ENCODE results near the gene NFASC.

The NFASC gene

DNA sequence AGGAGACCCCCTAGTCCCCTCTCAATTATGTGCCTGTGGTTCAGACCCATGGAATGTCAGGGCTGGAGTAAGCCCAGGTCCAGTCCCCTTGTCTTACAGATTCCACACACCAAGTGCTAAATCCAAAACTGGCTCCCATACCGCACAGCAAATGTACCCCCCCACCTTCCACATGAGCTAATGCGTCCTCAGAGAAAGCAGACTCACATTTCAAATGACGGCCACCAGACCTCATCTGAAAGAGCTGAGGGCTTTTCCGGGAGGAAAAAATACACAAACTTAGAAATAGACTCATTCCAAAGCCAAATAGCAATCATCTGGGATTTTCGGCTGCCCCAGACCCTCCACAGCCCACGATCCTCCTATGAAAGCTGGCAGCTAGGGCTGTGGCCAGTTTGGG is 159.6 kb downstream of the NFASC start:
- TF ChIP-seq TCF12 (IDR thresholded peaks at IDR 0.05; ENCODE audit: low read depth) (no peak), USF1 (IDR thresholded peaks at IDR 0.05) (no peak), CEBPB (IDR thresholded peaks at IDR 0.05) (no peak), YY1 (IDR thresholded peaks at IDR 0.05; ENCODE audit: low read depth) (no peak), EP300 (IDR thresholded peaks at IDR 0.05; ENCODE audit: borderline replicate concordance) (no peak), MAX (IDR thresholded peaks at IDR 0.05) (no peak), EGR1 (IDR thresholded peaks at IDR 0.05) (no peak)

- TF ChIP-seq ZBTB7A (IDR thresholded peaks at IDR 0.05; ENCODE audit: low read depth) (no peak), CREB1 (IDR thresholded peaks at IDR 0.05; ENCODE audit: low read depth) (no peak), REST (IDR thresholded peaks at IDR 0.05; ENCODE audit: low read depth) (no peak), RAD21 (IDR thresholded peaks at IDR 0.05; ENCODE audit: low read depth) (no peak), USF1 (IDR thresholded peaks at IDR 0.05) (no peak), NFIC (IDR thresholded peaks at IDR 0.05) (no peak), EGR1 (IDR thresholded peaks at IDR 0.05) (no peak), MAX (IDR thresholded peaks at IDR 0.05) (no peak), TCF12 (IDR thresholded peaks at IDR 0.05; ENCODE audit: low read depth) (no peak), YY1 (IDR thresholded peaks at IDR 0.05; ENCODE audit: low read depth) (no peak)
Measured at GRCh38 chr1:205030896-205031295, 160.2 kb downstream of the NFASC start.

DNA sequence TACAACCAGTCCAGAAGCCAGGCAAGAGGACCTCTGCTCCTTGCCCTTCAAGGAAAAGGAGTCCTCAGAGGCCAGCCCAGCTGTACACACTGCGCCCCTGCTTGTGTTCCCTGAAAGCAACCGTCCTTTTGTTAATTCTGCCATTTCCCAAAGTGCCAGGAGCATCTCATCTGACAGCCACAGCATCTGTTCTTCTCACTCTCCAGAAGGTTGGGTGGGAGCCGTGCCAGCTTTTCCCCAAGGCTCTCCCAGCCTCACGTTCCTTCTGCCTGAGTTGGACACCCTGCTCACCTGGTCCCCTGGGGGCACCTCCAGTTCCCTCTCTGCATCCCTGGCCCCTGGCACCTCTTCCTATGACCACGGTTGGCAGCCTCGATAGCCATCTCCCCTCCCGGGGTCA is 161.8 kb downstream of the NFASC start:
- TF ChIP-seq YY1 (IDR thresholded peaks at IDR 0.05; ENCODE audit: low read depth), result no peak
- no peak for TF ChIP-seq FOXM1 (IDR thresholded peaks at IDR 0.05; ENCODE audit: borderline replicate concordance, low read depth)
- no peak for TF ChIP-seq USF1 (IDR thresholded peaks at IDR 0.05)
- no peak for TF ChIP-seq NFIC (IDR thresholded peaks at IDR 0.05)
- TF ChIP-seq EP300 (IDR thresholded peaks at IDR 0.05; ENCODE audit: borderline replicate concordance), result no peak
- TF ChIP-seq EGR1 (IDR thresholded peaks at IDR 0.05), result no peak
- no peak for TF ChIP-seq RAD21 (IDR thresholded peaks at IDR 0.05; ENCODE audit: low read depth)
- TF ChIP-seq TEAD4 (IDR thresholded peaks at IDR 0.05), result no peak
- no peak for TF ChIP-seq REST (IDR thresholded peaks at IDR 0.05; ENCODE audit: low read depth)
- TF ChIP-seq MAX (IDR thresholded peaks at IDR 0.05), result no peak
- TF ChIP-seq CEBPB (IDR thresholded peaks at IDR 0.05), result no peak
- TF ChIP-seq TAF1 (IDR thresholded peaks at IDR 0.05; ENCODE audit: low read depth), result no peak

DNA sequence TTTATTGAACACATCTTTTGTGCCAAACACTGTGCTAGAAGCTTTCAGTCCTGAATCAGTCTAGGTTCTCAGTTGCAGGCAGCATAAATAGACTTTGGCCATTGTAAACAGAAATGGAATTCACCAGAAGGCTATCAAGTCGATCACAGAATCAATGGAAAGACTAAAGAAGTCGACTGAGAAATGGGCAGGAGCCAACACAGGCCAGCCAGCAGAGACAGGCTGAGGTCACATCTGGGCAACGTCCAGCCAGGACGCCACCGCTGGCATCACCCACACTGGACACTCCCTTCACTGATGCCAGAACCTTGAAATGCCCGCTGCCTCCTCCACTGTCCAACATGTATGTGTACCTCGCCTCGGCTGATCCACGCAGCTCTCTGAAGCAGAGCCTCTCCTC is 166.9 kb downstream of the NFASC start:
- TF ChIP-seq EP300 (IDR thresholded peaks at IDR 0.05; ENCODE audit: borderline replicate concordance) (no peak), TEAD4 (IDR thresholded peaks at IDR 0.05) (no peak)

- TF ChIP-seq ZBTB7A (IDR thresholded peaks at IDR 0.05; ENCODE audit: low read depth), result no peak
- TF ChIP-seq TEAD4 (IDR thresholded peaks at IDR 0.05), result no peak
- no peak for TF ChIP-seq CEBPB (IDR thresholded peaks at IDR 0.05)
- TF ChIP-seq CREB1 (IDR thresholded peaks at IDR 0.05; ENCODE audit: low read depth), result no peak
- TF ChIP-seq MAX (IDR thresholded peaks at IDR 0.05), result no peak
- TF ChIP-seq RAD21 (IDR thresholded peaks at IDR 0.05; ENCODE audit: low read depth), result no peak
- TF ChIP-seq TCF12 (IDR thresholded peaks at IDR 0.05; ENCODE audit: low read depth), result no peak
- TF ChIP-seq YY1 (IDR thresholded peaks at IDR 0.05; ENCODE audit: low read depth), result no peak
- no peak for TF ChIP-seq FOXM1 (IDR thresholded peaks at IDR 0.05; ENCODE audit: borderline replicate concordance, low read depth)
- TF ChIP-seq EGR1 (IDR thresholded peaks at IDR 0.05), result no peak
- no peak for TF ChIP-seq USF1 (IDR thresholded peaks at IDR 0.05)
- TF ChIP-seq EP300 (IDR thresholded peaks at IDR 0.05; ENCODE audit: borderline replicate concordance), result no peak
- no peak for TF ChIP-seq TAF1 (IDR thresholded peaks at IDR 0.05; ENCODE audit: low read depth)
- no peak for TF ChIP-seq REST (IDR thresholded peaks at IDR 0.05; ENCODE audit: low read depth)
- no peak for TF ChIP-seq NFIC (IDR thresholded peaks at IDR 0.05)
Measured at GRCh38 chr1:205038132-205038786, 167.6 kb downstream of the NFASC start.

All from Ishikawa (cell line).